ENCODE results near the gene AKAP1. TPM values are rescaled to one million over a fixed set of nuclear protein-coding genes. Genes with fewer than 3 reads are reported as not detected.

AKAP1 gene
- total RNA-seq, 1 donor from 2014 or later = 24.6 TPM

GRCh38 chr17:57089391-57089790 is 4.3 kb downstream of the AKAP1 start:
- H3K27me3 Mint-ChIP-seq (ENCODE audit: unreplicated experiment) = peaks cover 8% of the 10 kb centered on the region
- H3K36me3 Mint-ChIP-seq (ENCODE audit: low read depth, unreplicated experiment) = no peaks in the 10 kb centered on the region
- H3K27ac Mint-ChIP-seq (ENCODE audit: unreplicated experiment) = no peak overlapping the region
- peaks cover 18% of the 10 kb centered on the region for H3K4me1 Mint-ChIP-seq (ENCODE audit: unreplicated experiment)
- no peak for TF ChIP-seq CTCF (IDR thresholded peaks at IDR 0.05; ENCODE audit: unreplicated experiment)
- H3K9me3 Mint-ChIP-seq (ENCODE audit: unreplicated experiment) = no peaks in the 10 kb centered on the region
- no peak for DNase-seq (ENCODE audit: low spot score)
- no peak overlapping the region for H3K4me3 Mint-ChIP-seq (ENCODE audit: unreplicated experiment)

GRCh38 chr17:57090560-57091185 is 5.6 kb downstream of the AKAP1 start:
- H3K27me3 Mint-ChIP-seq (ENCODE audit: unreplicated experiment) = peaks cover 5% of the 10 kb centered on the region
- H3K4me3 Mint-ChIP-seq (ENCODE audit: unreplicated experiment) = no peak overlapping the region
- DNase-seq (ENCODE audit: low spot score) = no peak
- peaks cover 4% of the 10 kb centered on the region for H3K36me3 Mint-ChIP-seq (ENCODE audit: low read depth, unreplicated experiment)
- H3K9me3 Mint-ChIP-seq (ENCODE audit: unreplicated experiment) = no peaks in the 10 kb centered on the region
- TF ChIP-seq CTCF (IDR thresholded peaks at IDR 0.05; ENCODE audit: unreplicated experiment) = no peak
- H3K4me1 Mint-ChIP-seq (ENCODE audit: unreplicated experiment) = peaks cover 16% of the 10 kb centered on the region
- H3K27ac Mint-ChIP-seq (ENCODE audit: unreplicated experiment) = no peak overlapping the region

GRCh38 chr17:57091186-57091618 is 6.2 kb downstream of the AKAP1 start:
- peaks cover 7% of the 10 kb centered on the region for H3K27me3 Mint-ChIP-seq (ENCODE audit: unreplicated experiment)
- no peak for DNase-seq (ENCODE audit: low spot score)
- no peak for TF ChIP-seq CTCF (IDR thresholded peaks at IDR 0.05; ENCODE audit: unreplicated experiment)
- peaks cover 4% of the 10 kb centered on the region for H3K36me3 Mint-ChIP-seq (ENCODE audit: low read depth, unreplicated experiment)
- H3K4me3 Mint-ChIP-seq (ENCODE audit: unreplicated experiment) = peak overlapping the region; percentile 75
- peaks cover 16% of the 10 kb centered on the region for H3K4me1 Mint-ChIP-seq (ENCODE audit: unreplicated experiment)
- no peaks in the 10 kb centered on the region for H3K9me3 Mint-ChIP-seq (ENCODE audit: unreplicated experiment)
- no peak overlapping the region for H3K27ac Mint-ChIP-seq (ENCODE audit: unreplicated experiment)

- no peak for DNase-seq (ENCODE audit: low spot score)
- Mint-ChIP-seq H3K9me3 (ENCODE audit: unreplicated experiment) (no peaks in the 10 kb centered on the region), H3K4me1 (ENCODE audit: unreplicated experiment) (peaks cover 12% of the 10 kb centered on the region), H3K36me3 (ENCODE audit: low read depth, unreplicated experiment) (peaks cover 4% of the 10 kb centered on the region), H3K27me3 (ENCODE audit: unreplicated experiment) (peaks cover 7% of the 10 kb centered on the region), H3K27ac (ENCODE audit: unreplicated experiment) (no peak overlapping the region), H3K4me3 (ENCODE audit: unreplicated experiment) (no peak overlapping the region)
- no peak for TF ChIP-seq CTCF (IDR thresholded peaks at IDR 0.05; ENCODE audit: unreplicated experiment)
Measured at GRCh38 chr17:57092171-57092570, 7.1 kb downstream of the AKAP1 start.

- no peak for TF ChIP-seq CTCF (IDR thresholded peaks at IDR 0.05; ENCODE audit: unreplicated experiment)
- Mint-ChIP-seq H3K27ac (ENCODE audit: unreplicated experiment) (no peak overlapping the region), H3K36me3 (ENCODE audit: low read depth, unreplicated experiment) (peaks cover 4% of the 10 kb centered on the region), H3K9me3 (ENCODE audit: unreplicated experiment) (no peaks in the 10 kb centered on the region), H3K27me3 (ENCODE audit: unreplicated experiment) (peaks cover 9% of the 10 kb centered on the region), H3K4me1 (ENCODE audit: unreplicated experiment) (peaks cover 10% of the 10 kb centered on the region), H3K4me3 (ENCODE audit: unreplicated experiment) (no peak overlapping the region)
- no peak for DNase-seq (ENCODE audit: low spot score)
Measured at GRCh38 chr17:57092779-57093178, 7.7 kb downstream of the AKAP1 start.

All from endothelial cell (in vitro differentiated cells).